Measurements from ENCODE around the gene MAST4.

The MAST4 gene

DNA sequence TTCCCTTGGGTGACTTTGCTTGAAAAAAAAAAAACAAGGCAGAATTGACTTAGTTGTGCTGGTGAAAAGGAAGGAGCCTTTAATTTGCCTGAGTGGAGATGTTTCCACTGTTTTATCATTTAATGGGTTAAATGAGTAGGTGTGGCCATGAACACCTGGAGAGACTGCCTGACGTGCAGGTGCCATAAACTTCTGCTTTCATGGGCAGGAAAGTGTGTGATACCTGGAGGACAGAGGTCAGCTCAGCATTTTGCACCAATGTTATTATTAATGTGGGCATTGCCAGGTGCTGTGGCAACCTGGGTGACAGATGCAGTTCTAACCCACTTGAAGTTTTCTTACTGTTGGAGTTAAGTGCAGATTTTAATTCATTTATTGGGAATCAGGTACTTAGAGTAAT lies 455.0 kb downstream of the MAST4 start:
- peak; percentile 79 for DNase-seq

- DNase-seq: no peak
Measured at GRCh38 chr5:67052034-67052433, 455.8 kb downstream of the MAST4 start.

DNA sequence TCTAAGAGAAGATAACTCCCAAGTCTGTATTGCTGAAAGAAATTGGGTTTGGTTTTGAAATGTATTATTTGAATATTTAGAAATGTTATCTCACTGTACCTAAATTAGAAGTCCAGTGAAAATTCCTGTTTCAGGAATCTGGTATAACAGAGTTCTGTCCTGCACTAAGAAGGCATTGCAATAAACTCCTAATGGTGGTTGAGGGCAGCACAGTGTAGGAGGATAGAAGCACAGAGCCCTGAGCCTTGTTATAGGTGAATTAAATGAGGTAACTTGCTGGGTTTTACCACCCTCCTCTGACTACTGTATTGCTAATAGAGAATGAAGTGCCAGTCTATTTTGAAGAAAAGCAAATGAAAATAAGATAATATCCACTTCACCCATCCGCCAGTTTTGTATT lies 457.0 kb downstream of the MAST4 start:
- peak; percentile 53 for DNase-seq

GRCh38 chr5:67058998-67059743 lies 463.0 kb downstream of the MAST4 start:
- no peak for DNase-seq

DNA sequence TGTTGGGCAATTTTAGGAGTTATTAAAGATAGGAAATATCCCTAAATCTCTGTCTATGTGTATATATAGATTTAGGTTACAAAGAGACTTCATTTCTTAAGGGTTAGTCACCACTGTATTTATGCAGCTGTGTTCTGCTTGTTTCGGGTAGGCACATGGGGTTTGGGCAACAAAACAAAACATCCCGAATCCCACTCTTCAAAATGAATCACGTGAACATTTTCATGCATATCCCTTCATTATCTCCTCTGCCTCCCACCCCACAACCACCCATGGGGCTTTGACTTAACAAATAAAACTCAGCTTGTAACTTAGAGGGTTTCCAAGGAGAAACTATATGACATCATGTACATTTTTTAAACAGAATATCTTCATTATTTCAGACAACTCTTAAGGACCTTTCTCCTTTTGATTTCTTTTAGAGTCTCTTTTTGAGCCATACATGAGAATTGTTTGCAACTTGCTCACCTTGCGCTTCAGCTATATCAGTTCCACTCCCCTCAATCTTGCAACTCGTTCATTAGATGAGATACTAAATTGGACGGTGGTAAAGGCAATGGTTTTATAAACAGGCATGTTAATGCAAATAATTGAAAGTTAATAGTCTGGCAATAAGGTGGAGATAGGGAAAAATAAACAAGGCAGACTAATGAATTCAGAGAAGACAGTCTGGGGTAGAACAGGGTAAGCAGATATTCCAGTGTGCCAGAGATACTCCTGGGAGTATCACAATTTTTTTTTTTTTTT lies 463.7 kb downstream of the MAST4 start:
- DNase-seq: no peak

- DNase-seq: no peak
Measured at GRCh38 chr5:67061511-67061910, 465.3 kb downstream of the MAST4 start.

DNA sequence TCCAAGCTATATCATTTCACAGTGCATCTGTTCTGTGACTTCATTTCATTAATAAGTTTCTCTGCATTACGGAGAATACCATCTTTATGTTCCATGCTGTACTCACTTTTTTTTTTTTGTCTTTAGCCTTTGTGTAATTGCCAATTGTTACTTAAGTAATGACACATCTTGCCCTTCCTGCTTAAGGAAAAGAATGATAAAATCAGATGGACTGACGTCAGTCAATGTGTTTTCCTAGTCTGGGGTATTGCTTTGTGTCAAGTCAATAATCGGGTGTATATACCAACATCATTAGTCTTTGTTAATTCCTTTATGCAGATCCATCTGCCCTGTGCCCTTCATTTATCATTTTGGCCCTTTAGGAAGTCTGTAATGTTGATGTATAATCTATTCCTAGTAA lies 466.9 kb downstream of the MAST4 start:
- DNase-seq: no peak

GRCh38 chr5:67063791-67064190 lies 467.6 kb downstream of the MAST4 start:
- no peak for DNase-seq

DNA sequence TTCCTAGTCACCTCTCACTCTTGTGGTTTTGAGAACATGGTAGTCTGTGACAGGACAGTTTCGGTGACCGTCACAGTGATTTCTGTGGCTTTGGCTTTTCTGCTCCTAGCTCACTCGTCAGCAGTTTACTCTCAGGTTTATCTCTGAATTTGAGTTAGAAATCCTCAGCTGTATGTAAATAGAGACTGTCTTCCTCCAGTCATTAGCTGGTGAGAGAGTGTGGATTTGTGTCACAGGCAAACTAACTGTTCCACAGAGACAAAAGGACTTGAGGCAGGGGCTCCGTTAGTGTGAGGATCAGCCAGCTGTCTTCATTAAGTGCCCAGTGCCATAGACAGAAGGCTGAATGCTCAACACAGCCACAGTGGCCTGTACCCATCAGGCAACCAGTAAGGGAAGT lies 469.0 kb downstream of the MAST4 start:
- DNase-seq: peak; percentile 73

- DNase-seq: no peak
Measured at GRCh38 chr5:67065696-67066095, 469.5 kb downstream of the MAST4 start.

GRCh38 chr5:67066815-67067214 lies 470.6 kb downstream of the MAST4 start:
- no peak for DNase-seq

GRCh38 chr5:67073045-67073680 lies 477.0 kb downstream of the MAST4 start:
- peak; percentile 39 for DNase-seq

GRCh38 chr5:67077296-67077695 lies 481.1 kb downstream of the MAST4 start:
- DNase-seq: peak; percentile 25

GRCh38 chr5:67081261-67081660 lies 485.1 kb downstream of the MAST4 start:
- DNase-seq: peak; percentile 31

DNA sequence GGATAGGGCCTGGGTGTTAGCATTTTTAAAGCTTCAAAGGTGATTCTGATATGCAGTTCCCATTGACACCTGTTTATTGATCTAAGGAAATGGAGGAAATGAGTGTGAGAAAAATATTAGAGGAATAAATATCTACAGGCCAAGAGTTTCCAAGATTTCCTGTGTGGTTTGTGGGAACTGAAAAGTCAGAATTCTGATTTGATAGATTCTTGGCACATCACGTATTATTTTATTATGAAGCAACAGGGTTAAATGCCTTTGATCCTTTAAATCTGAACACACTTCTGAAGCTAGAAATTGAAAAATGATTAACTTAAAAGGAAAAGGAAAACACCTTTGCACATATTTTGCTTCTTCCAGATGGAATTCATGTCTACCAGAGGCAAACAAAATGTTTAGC lies 486.7 kb downstream of the MAST4 start:
- DNase-seq: no peak

DNA sequence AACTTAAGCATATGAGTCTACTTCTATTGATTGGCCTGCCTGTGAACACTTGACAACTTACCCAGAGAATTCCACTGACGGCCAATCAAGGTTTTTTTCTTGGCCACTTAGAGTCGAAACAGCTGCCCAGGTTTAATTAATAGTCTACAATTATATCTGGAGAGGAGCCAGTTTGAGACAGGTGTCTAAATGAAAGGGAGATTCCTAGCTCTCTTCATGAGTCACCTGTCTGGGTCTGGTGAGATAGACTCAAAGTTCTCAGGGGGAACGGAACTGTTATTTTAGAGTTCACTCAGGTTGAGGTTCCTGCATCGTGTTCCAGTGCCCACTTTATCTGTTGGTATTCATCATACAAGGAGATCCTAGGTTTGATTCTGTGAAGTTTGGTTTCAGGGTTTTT lies 489.4 kb downstream of the MAST4 start:
- peak; percentile 98 for DNase-seq

GRCh38 chr5:67089200-67089725 lies 493.1 kb downstream of the MAST4 start:
- DNase-seq: peak; percentile 77

- no peak for DNase-seq
Measured at GRCh38 chr5:67090040-67090439, 493.8 kb downstream of the MAST4 start.

GRCh38 chr5:67090593-67090992 lies 494.4 kb downstream of the MAST4 start:
- DNase-seq: no peak

DNA sequence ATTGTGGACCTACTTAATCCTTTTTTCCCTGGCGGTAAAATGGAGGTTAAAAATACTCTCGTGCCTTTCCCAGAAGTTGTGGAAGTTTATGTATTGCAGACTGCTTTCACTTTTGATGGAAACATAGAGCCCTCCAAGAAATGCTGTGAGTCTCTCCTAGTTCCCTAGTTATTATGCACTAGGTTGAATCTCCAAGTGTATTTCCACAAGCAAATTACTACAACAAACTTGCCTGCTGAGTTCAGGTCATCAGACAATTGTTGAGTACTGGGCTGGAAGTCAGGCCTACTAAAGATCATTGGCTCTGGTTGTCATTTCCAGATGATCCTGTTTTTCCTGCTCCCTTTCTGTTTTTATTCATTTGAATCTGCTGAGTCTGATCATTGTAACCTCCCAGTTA lies 496.3 kb downstream of the MAST4 start:
- peak; percentile 57 for DNase-seq

DNA sequence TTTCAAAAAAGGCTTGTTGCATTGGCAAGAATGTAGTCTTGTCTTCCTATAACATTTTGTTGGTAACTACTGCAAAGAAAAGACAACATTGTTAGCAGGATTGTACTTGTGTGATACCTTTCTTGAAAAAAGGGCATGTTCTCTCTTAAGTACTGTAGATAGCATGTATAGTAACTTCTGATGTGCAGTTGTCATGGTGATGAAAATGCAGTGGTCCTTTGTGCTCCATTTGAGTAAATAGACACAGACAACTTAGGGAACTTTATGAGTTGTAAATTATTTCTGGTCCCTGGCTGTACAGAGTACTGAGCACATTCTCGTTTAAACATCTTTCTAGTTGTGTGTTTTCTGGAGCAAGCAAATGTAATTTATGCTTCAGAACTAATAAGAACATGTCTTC lies 497.1 kb downstream of the MAST4 start:
- peak; percentile 31 for DNase-seq

DNA sequence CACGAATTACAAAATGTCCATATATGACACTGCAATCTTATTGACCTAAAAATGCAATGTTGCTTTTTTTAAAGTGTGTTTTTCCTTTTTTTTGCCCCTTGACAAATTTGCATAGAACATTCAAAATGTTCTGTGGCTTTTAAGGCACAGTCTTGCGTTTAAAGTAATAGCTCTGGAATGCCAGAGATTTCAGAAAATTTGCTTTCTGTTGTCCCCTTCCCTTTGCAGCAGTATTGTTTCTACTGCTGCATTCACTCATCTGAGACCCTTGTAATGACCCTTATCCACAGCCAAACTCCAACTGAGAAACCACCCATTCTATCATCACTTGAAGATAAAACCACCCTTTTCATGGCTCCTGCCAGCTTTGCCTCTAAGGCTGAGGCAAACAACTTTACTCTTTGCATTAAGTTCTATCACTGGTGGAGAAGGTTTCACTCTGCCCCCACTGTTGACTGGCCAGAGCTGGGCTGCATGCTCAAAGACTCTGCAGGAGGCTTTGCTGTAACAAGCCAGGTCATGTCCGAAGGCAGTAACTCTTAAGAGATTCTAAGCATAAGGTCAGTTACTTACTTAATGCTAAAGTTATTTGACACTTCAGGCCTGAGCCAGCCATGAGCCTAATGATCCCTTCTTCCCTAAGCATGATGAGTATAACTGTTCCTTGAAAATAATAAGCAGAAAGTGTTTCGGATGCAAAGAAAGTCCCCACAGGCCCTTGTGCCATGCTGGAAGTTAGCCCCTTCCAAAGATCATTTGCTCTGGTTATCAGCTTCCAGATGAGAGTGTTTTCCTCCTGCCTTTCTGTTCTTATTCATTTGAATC lies 498.5 kb downstream of the MAST4 start:
- peak; percentile 88 for DNase-seq
